Measurements from ENCODE around the gene CXADR. TPM values are rescaled to one million over a fixed set of nuclear protein-coding genes. Genes with fewer than 3 reads are reported as not detected.

CXADR gene
- total RNA-seq, 1 experiment from 2014 or later, result 152 TPM

GRCh38 chr21:17554679-17555465 lies 42.0 kb downstream of the CXADR start:
- no peak overlapping the region for H4K91ac ChIP-seq (ENCODE audit: insufficient read length, low read depth, low read length)
- H3K27ac Mint-ChIP-seq, result peak overlapping the region; percentile 10 to 42 (median 37); a peak in 4 of 7 replicates
- no peak overlapping the region for H3K56ac ChIP-seq (ENCODE audit: insufficient read length, low read depth, low read length)
- H4K5ac ChIP-seq (ENCODE audit: insufficient read length, low read depth, low read length), result no peak overlapping the region
- H2AK5ac ChIP-seq (ENCODE audit: insufficient read length, low read length), result no peak overlapping the region
- H3K14ac ChIP-seq (ENCODE audit: insufficient read depth, low read length), result no peak overlapping the region
- H3K4me3 Mint-ChIP-seq, result no peak overlapping the region
- no peak overlapping the region for H4K8ac ChIP-seq (replicated peaks; ENCODE audit: insufficient read length, low read depth, low read length)
- H2BK15ac ChIP-seq (ENCODE audit: low read depth, low read length), result no peak overlapping the region
- no peak overlapping the region for H3K9ac ChIP-seq (ENCODE audit: extremely low read depth, insufficient read length, low read length)
- WGBS (ENCODE audit: extremely low coverage, insufficient read length, low lambda C conversion rate), result no CpG with 5 or more reads among the region's 6 CpGs
- H2AFZ ChIP-seq (ENCODE audit: low read length), result no peak overlapping the region
- H3K79me1 ChIP-seq (ENCODE audit: insufficient read depth, low read depth, low read length, poor library complexity, severe bottlenecking), result peaks cover 10% of the 10 kb centered on the region
- no peak overlapping the region for H3K23ac ChIP-seq (ENCODE audit: insufficient read length, low read depth, low read length)
- H3K18ac ChIP-seq (ENCODE audit: insufficient read length, low read depth, low read length), result no peak overlapping the region
- no peak overlapping the region for H2BK5ac ChIP-seq (ENCODE audit: insufficient read length, low read length)
- no peak overlapping the region for H2BK120ac ChIP-seq (ENCODE audit: low read depth, low read length, poor library complexity, severe bottlenecking)
- H3K79me2 ChIP-seq (ENCODE audit: insufficient read depth, low read length), result peaks cover 10% of the 10 kb centered on the region; the same call in 1 of the 2 replicates
- H3K4ac ChIP-seq (ENCODE audit: low read depth, low read length), result no peak overlapping the region
- no peaks in the 10 kb centered on the region for H3K23me2 ChIP-seq (ENCODE audit: insufficient read length, low read depth, low read length, poor library complexity, severe bottlenecking)
- no peak overlapping the region for H3K27ac ChIP-seq (ENCODE audit: insufficient read length, low read depth, low read length)
- H3K9me3 Mint-ChIP-seq, result no peaks in the 10 kb centered on the region
- H3K9me3 ChIP-seq (ENCODE audit: control insufficient read depth, low read depth, low read length), result no peaks in the 10 kb centered on the region
- TF ChIP-seq CTCF (conservative IDR thresholded peaks at IDR 0.05), result peak; percentile 62
- H4K20me1 ChIP-seq (ENCODE audit: control insufficient read depth, insufficient read depth, insufficient read length), result no peaks in the 10 kb centered on the region
- H2BK12ac ChIP-seq (ENCODE audit: insufficient read length, low read depth, low read length), result no peak overlapping the region
- DNase-seq, result no peak
- H3K4me1 ChIP-seq (ENCODE audit: insufficient read depth, low read length), result peaks cover 2% of the 10 kb centered on the region
- no peak overlapping the region for H3K4me2 ChIP-seq (ENCODE audit: insufficient read depth, insufficient read length, low read length)
- no peaks in the 10 kb centered on the region for H3K27me3 Mint-ChIP-seq (ENCODE audit: low read depth)
- H3T11ph ChIP-seq (ENCODE audit: low read length), result no peak overlapping the region
- H2BK20ac ChIP-seq (ENCODE audit: low read depth, low read length, poor library complexity, severe bottlenecking), result no peak overlapping the region
- no peaks in the 10 kb centered on the region for H3K27me3 ChIP-seq (ENCODE audit: insufficient read depth, low read length)
- H3K4me1 Mint-ChIP-seq, result peaks cover 2 to 3% of the 10 kb centered on the region in 2 experiments; a peak in 2 of 4 replicates
- peaks cover 34 to 80% (median 78%) of the 10 kb centered on the region in 3 experiments; a peak in 6 of 7 replicates for H3K36me3 Mint-ChIP-seq (ENCODE audit: insufficient read depth in 1 of 3, low read depth in 3 of 3)

All from H9 (cell line).